Measurements from ENCODE around the gene CCNG2.
"Not testable (repeated sequence)": the region's sequence is repeated elsewhere in the genome, so short reads cannot be mapped to it uniquely, and the experiment has no call there.

CCNG2 gene

GRCh38 chr4:77127215-77127614 is 29.8 kb upstream of the CCNG2 start:
- Histone ChIP-seq H3K9ac (ENCODE audit: low read depth, low read length) (no peak overlapping the region), H3K4me1 (ENCODE audit: insufficient read depth, low read length) (peaks cover 10% of the 10 kb centered on the region), H3K27ac (ENCODE audit: low read length) (no peak overlapping the region), H3K9me3 (ENCODE audit: insufficient read depth, low read depth, low read length) (no peaks in the 10 kb centered on the region), H3K4me3 (ENCODE audit: low read length) (no peak overlapping the region), H3K36me3 (ENCODE audit: insufficient read depth, low read depth, low read length) (no peaks in the 10 kb centered on the region), H3K27me3 (ENCODE audit: insufficient read depth, low read length) (no peaks in the 10 kb centered on the region)

DNA sequence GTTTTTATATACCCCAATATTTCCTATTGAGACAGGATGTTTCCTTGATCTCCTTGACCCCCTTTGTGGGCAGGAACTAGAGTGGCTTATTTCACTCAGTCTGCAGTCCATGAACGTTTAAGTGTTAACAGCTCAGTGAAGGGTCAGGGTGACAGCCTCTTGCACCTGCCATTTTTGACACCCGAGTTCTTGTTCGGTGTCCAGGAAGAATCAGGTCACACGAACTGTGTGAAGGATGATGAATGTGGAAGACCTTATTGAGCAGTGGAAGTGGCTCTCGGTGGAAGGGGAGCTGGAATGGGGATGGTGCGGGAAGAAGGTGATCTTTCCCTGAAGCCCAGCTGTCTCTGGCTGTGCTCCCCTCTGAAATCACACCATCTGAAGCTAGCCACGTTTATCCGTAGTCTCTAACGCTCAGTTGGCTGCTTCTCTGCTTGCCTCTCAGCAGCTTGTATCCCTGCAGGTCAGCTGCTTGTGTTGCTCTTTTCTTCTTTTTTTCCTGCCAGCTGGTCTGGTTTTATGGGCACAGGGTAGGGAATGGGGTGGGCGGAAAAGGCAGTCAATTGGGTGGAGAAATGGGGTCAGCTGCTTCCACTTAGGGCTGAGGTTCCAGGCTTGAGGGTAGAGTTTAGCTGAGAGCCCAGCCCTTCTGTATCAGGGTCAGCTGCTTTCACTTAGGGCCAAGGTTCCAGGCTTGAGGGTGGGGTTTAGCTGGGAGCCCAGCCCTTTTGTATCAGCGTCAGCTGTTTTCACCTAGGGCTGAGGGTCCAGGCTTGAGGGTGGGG is 29.0 kb upstream of the CCNG2 start:
- H3K4me1 ChIP-seq (ENCODE audit: insufficient read depth, low read length) = peaks cover 9% of the 10 kb centered on the region
- H3K27me3 ChIP-seq (ENCODE audit: insufficient read depth, low read length) = no peaks in the 10 kb centered on the region
- no peaks in the 10 kb centered on the region for H3K9me3 ChIP-seq (ENCODE audit: insufficient read depth, low read depth, low read length)
- no peak overlapping the region for H3K9ac ChIP-seq (ENCODE audit: low read depth, low read length)
- H3K27ac ChIP-seq (ENCODE audit: low read length) = no peak overlapping the region
- no peaks in the 10 kb centered on the region for H3K36me3 ChIP-seq (ENCODE audit: insufficient read depth, low read depth, low read length)
- no peak overlapping the region for H3K4me3 ChIP-seq (ENCODE audit: low read length)

DNA sequence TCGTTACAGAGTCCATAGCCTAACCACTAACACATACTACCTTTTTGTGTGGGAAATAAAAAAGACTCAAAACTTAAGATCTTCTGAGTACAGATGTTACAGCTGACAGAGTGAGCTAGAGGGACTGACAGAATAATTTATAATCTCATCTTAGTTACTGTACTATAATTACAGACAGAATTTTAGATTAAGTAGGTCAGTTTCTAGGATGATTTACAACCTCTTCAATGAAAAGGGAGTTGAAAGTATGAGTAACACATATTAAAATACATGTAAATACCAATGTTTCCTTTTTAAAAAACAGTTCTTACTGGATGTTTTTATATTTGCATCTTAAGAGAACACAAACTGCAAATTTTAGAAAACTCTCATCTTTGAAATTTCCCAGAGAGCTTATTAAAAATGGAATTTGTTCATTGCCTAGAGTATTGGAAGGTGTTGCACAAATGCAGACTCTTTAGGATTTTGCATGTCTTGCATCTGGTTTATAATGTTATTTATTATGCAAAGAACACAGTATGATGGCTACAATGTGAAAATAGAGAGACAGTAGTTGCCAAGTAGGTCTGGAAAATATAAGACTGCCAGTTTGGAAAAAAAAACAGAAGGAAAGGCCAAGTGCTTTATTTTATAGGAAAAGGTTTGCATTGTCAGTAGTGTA is 24.2 kb upstream of the CCNG2 start:
- H3K27me3 ChIP-seq (ENCODE audit: insufficient read depth, low read length) = no peaks in the 10 kb centered on the region
- no peak overlapping the region for H3K27ac ChIP-seq (ENCODE audit: low read length)
- H3K9ac ChIP-seq (ENCODE audit: low read depth, low read length) = no peak overlapping the region
- H3K9me3 ChIP-seq (ENCODE audit: insufficient read depth, low read depth, low read length) = no peaks in the 10 kb centered on the region
- no peaks in the 10 kb centered on the region for H3K36me3 ChIP-seq (ENCODE audit: insufficient read depth, low read depth, low read length)
- H3K4me1 ChIP-seq (ENCODE audit: insufficient read depth, low read length) = no peaks in the 10 kb centered on the region; the same call in 1 of the 2 replicates
- no peak overlapping the region for H3K4me3 ChIP-seq (ENCODE audit: low read length)

- H3K4me3 ChIP-seq (ENCODE audit: low read length); H3K4me1 ChIP-seq (ENCODE audit: insufficient read depth, low read length); H3K9ac ChIP-seq (ENCODE audit: low read depth, low read length); H3K9me3 ChIP-seq (ENCODE audit: insufficient read depth, low read depth, low read length); H3K36me3 ChIP-seq (ENCODE audit: insufficient read depth, low read depth, low read length); H3K27ac ChIP-seq (ENCODE audit: low read length); H3K27me3 ChIP-seq (ENCODE audit: insufficient read depth, low read length): not testable (repeated sequence)
These were observed 19.6 kb upstream of the CCNG2 start for GRCh38 chr4:77137448-77137847.

- H3K36me3 ChIP-seq (ENCODE audit: insufficient read depth, low read depth, low read length) = no peaks in the 10 kb centered on the region
- H3K27me3 ChIP-seq (ENCODE audit: insufficient read depth, low read length) = no peaks in the 10 kb centered on the region
- H3K9me3 ChIP-seq (ENCODE audit: insufficient read depth, low read depth, low read length) = no peaks in the 10 kb centered on the region
- no peak overlapping the region for H3K4me3 ChIP-seq (ENCODE audit: low read length)
- H3K9ac ChIP-seq (ENCODE audit: low read depth, low read length) = no peak overlapping the region
- 0 out of 2 replicates have a peak, but pooled peaks cover 3% of the 10 kb centered on the region for H3K4me1 ChIP-seq (ENCODE audit: insufficient read depth, low read length)
- H3K27ac ChIP-seq (ENCODE audit: low read length) = no peak overlapping the region
These were observed 14.9 kb upstream of the CCNG2 start for GRCh38 chr4:77141964-77142645.

DNA sequence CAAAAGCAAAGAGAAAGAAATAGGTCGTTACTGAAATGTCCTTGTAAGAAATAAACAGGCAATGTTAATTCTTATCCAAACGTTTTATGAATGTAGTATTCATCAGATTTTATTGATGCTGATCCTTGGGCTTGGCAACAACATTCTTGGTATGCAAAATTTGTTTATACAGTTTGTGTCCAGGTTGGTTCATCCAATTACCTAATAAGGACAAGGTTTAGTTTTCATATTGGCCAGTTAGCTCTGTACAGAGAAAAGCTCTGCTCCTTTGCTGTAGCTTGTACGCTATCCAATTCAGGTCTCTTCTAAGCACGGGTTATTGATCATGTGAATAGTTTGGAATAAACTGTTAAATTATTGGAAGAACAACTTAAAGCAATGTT is 14.4 kb upstream of the CCNG2 start:
- Histone ChIP-seq H3K9me3 (ENCODE audit: insufficient read depth, low read depth, low read length) (no peaks in the 10 kb centered on the region), H3K27me3 (ENCODE audit: insufficient read depth, low read length) (no peaks in the 10 kb centered on the region), H3K9ac (ENCODE audit: low read depth, low read length) (no peak overlapping the region), H3K27ac (ENCODE audit: low read length) (no peak overlapping the region), H3K4me1 (ENCODE audit: insufficient read depth, low read length) (0 out of 2 replicates have a peak, but pooled peaks cover 3% of the 10 kb centered on the region), H3K4me3 (ENCODE audit: low read length) (no peak overlapping the region), H3K36me3 (ENCODE audit: insufficient read depth, low read depth, low read length) (no peaks in the 10 kb centered on the region)

DNA sequence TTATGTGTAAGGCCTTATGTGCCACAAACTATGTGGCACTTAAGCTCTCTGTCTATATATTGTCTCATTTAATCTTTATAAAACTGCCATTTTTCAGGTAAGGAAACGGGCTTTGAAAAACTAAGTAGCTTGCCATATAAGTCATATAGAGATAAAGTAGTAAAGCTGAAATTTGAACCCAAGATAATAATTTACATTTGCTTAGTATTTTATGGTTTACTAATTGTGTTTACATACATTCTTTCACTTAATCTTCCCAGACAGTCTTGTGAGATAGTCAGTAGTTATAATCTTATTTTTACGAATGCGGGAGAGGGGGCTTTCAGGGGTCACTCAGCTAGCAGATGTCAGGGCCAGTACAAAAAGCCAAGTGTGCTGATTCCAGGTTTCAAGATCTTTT is 13.9 kb upstream of the CCNG2 start:
- H3K27me3 ChIP-seq (ENCODE audit: insufficient read depth, low read length) = no peaks in the 10 kb centered on the region
- no peak overlapping the region for H3K4me3 ChIP-seq (ENCODE audit: low read length)
- H3K9ac ChIP-seq (ENCODE audit: low read depth, low read length) = no peak overlapping the region
- no peaks in the 10 kb centered on the region for H3K9me3 ChIP-seq (ENCODE audit: insufficient read depth, low read depth, low read length)
- H3K4me1 ChIP-seq (ENCODE audit: insufficient read depth, low read length) = 0 out of 2 replicates have a peak, but pooled peaks cover 3% of the 10 kb centered on the region
- no peaks in the 10 kb centered on the region for H3K36me3 ChIP-seq (ENCODE audit: insufficient read depth, low read depth, low read length)
- no peak overlapping the region for H3K27ac ChIP-seq (ENCODE audit: low read length)

DNA sequence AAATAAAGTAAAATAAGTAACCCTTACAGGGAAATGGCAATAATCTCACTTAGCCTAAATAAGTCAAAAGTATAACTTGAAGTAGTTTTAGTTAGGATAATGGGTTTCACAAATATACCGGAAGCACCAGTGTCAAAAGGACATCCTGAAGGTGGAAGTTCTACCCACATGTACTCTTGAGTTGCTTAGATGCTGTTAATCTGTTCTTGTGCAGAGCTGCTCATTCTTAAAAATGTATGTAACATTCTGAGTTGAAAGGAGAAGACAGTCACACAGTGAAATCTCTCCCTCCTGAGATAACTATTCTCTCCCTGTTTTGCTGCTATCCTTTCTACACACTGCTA is 11.2 kb upstream of the CCNG2 start:
- Histone ChIP-seq H3K4me3 (ENCODE audit: low read length) (no peak overlapping the region), H3K27ac (ENCODE audit: low read length) (no peak overlapping the region), H3K4me1 (ENCODE audit: insufficient read depth, low read length) (0 out of 2 replicates have a peak, but pooled peaks cover 3% of the 10 kb centered on the region), H3K36me3 (ENCODE audit: insufficient read depth, low read depth, low read length) (no peaks in the 10 kb centered on the region), H3K9ac (ENCODE audit: low read depth, low read length) (no peak overlapping the region), H3K9me3 (ENCODE audit: insufficient read depth, low read depth, low read length) (no peaks in the 10 kb centered on the region), H3K27me3 (ENCODE audit: insufficient read depth, low read length) (no peaks in the 10 kb centered on the region)

DNA sequence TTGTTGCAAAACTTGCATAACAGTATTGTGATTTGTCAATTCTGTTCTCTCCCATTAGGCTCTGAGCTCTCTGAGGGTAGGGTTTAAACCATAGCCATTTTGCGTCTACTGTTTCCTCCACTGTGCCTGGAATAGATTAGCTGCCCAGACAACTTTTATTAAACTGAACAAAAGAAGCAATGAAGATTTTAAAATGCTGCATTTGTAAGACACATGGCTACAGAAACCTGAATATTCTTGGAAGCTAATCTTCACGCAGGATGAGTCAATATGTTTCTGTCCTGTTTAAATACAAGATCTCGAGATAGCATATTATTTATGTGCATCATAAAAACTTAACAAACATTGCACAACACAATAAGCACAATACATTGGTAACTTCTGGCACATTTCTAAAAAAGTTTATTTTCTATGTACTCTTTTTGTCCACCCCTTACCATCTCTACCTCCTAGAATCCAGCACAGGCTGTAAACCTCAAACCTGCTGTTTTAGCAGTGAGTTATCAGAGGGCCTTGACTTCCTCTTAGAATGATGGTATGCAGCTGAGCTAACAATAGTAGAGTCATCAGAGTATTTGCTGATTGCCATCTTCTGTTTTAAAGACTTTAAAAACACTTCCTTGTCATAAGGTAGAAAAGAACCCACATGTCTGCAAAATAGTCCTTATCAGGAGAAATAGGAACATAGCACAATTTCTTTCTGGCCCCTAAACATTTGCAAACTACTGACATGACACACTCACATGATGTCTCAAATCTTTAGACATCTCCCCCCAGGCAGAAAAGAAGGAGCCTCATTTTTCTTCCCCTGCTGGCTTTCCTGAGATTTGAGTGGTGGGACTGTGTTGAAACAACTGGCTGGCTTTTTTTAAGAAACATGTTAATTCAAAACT is 10.6 kb upstream of the CCNG2 start:
- Histone ChIP-seq H3K36me3 (ENCODE audit: insufficient read depth, low read depth, low read length) (no peaks in the 10 kb centered on the region), H3K27me3 (ENCODE audit: insufficient read depth, low read length) (no peaks in the 10 kb centered on the region), H3K9ac (ENCODE audit: low read depth, low read length) (no peak overlapping the region), H3K4me3 (ENCODE audit: low read length) (no peak overlapping the region), H3K4me1 (ENCODE audit: insufficient read depth, low read length) (0 out of 2 replicates have a peak, but pooled peaks cover 3% of the 10 kb centered on the region), H3K9me3 (ENCODE audit: insufficient read depth, low read depth, low read length) (no peaks in the 10 kb centered on the region), H3K27ac (ENCODE audit: low read length) (no peak overlapping the region)

GRCh38 chr4:77147079-77147782 is 9.8 kb upstream of the CCNG2 start:
- H3K9ac ChIP-seq (ENCODE audit: low read depth, low read length) = no peak overlapping the region
- H3K27ac ChIP-seq (ENCODE audit: low read length) = no peak overlapping the region
- H3K9me3 ChIP-seq (ENCODE audit: insufficient read depth, low read depth, low read length) = no peaks in the 10 kb centered on the region
- no peaks in the 10 kb centered on the region for H3K27me3 ChIP-seq (ENCODE audit: insufficient read depth, low read length)
- no peaks in the 10 kb centered on the region for H3K36me3 ChIP-seq (ENCODE audit: insufficient read depth, low read depth, low read length)
- H3K4me3 ChIP-seq (ENCODE audit: low read length) = no peak overlapping the region
- peaks cover 3% of the 10 kb centered on the region; the same call in 1 of the 2 replicates for H3K4me1 ChIP-seq (ENCODE audit: insufficient read depth, low read length)

DNA sequence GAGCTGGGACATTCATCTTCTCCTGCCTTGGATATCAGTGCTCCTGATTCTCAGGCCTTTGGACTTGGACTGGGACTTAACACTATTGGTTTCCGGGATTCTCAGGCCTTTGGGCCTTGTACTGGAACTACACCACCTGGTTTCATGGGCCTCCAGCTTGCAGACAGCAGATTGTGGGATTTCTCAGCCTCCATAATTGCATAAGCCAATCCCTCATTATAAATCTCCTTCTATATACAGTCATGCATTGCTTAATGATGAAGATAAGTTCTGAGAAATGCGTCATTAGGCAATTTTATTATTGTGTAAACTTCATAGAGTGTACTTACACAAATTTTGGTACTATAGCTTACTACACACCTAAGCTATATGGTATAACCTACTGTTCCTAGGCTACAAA is 8.9 kb upstream of the CCNG2 start:
- no peaks in the 10 kb centered on the region for H3K27me3 ChIP-seq (ENCODE audit: insufficient read depth, low read length)
- H3K9me3 ChIP-seq (ENCODE audit: insufficient read depth, low read depth, low read length) = no peaks in the 10 kb centered on the region
- no peaks in the 10 kb centered on the region for H3K36me3 ChIP-seq (ENCODE audit: insufficient read depth, low read depth, low read length)
- no peak overlapping the region for H3K27ac ChIP-seq (ENCODE audit: low read length)
- no peak overlapping the region for H3K9ac ChIP-seq (ENCODE audit: low read depth, low read length)
- peaks cover 3% of the 10 kb centered on the region; the same call in 1 of the 2 replicates for H3K4me1 ChIP-seq (ENCODE audit: insufficient read depth, low read length)
- no peak overlapping the region for H3K4me3 ChIP-seq (ENCODE audit: low read length)

All from iPS-20b (cell line).